Activated naive CD8-positive, alpha-beta T cell treated with anti-CD3 and anti-CD28 coated beads, Interleukin-2, amount 10 ng/mL, durations not matched to agents 7 days and 5 days (primary cell): Measurements from ENCODE around the gene MOGAT1. TPM values are rescaled to one million over a fixed set of nuclear protein-coding genes. Genes with fewer than 3 reads are reported as not detected.
A peak's percentile ranks its signal among the peaks of the same experiment; 100 is the strongest.
"Not testable (repeated sequence)": the region's sequence is repeated elsewhere in the genome, so short reads cannot be mapped to it uniquely, and the experiment has no call there.

ENCODE experiments used
- ATAC-seq: fragments of 150-1000 bp; cut with Tn5 transposase; one replicate; pipeline ENCODE4 v1.10.0; 2021; ENCODE audit warnings: low read depth, moderate library complexity
- POLR2A ChIA-PET: fragments of 350-600 bp; sonication (Branson Sonifier 250); formaldehyde crosslinking; loops from one replicate; lab custom pipeline; 2021; ENCODE audit warnings: antibody characterized with exemption; lab: Charles Lee
- DNase-seq: peaks from one replicate; pipeline ENCODE4 v3.0.0; 2021
- H3K27ac Mint-ChIP-seq: one replicate; pipeline ENCODE4 v1.8.0; 2022; ENCODE audit warnings: mild to moderate bottlenecking, mixed read lengths
- H3K27me3 Mint-ChIP-seq: one replicate; pipeline ENCODE4 v1.8.0; 2022; ENCODE audit warnings: mild to moderate bottlenecking, moderate library complexity, mixed read lengths
- H3K36me3 Mint-ChIP-seq: one replicate; pipeline ENCODE4 v1.8.0; 2021; ENCODE audit warnings: mild to moderate bottlenecking, mixed read lengths
- H3K4me1 Mint-ChIP-seq: one replicate; pipeline ENCODE4 v1.8.0; 2021; ENCODE audit warnings: mixed read lengths
- H3K4me3 Mint-ChIP-seq: one replicate; pipeline ENCODE4 v1.8.0; 2022; ENCODE audit warnings: mild to moderate bottlenecking, moderate library complexity, mixed read lengths
- H3K9me3 Mint-ChIP-seq: one replicate; pipeline ENCODE4 v1.8.0; 2021; ENCODE audit warnings: mixed read lengths
- total RNA-seq, 2 experiments: library from RNA; stranded (reverse); gene quantifications; one replicate each; pipeline ENCODE4 v1.2.3, GENCODE V29; 2021

Gene MOGAT1
- total RNA-seq, 2 experiments from 2014 or later: not detected

DNA sequence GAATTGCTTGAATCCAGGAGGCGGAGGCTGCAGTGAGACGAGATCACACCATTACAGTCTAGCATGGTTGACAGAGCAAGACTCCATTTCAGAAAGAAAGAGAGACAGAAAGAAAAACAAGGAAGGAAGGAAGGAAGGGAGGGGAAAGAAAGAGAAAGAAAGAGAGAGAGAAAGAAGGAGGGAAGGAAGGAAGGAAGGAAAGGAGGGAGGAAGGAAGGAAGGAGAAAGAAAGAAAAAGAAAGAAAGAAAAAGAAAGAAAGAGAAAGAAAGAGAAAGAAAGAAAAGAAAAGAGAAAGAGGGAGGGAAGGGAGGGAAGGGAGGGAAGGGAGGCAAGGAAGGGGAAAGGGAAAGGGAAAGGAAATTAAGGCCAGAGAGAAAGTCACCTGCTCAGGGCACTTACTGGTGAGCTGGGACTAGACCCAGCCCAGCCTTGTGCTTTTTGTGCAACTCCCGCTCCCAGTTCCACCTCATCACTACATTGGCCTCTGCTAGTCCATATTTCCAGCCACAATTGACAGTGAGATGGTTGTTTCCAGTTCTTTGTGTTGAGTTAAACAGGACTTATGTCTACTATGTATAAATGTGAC lies 35.7 kb downstream of the MOGAT1 start:
- Mint-ChIP-seq H3K4me3 (no peak overlapping the region), H3K27ac (peak overlapping the region; percentile 45), H3K36me3 (no peaks in the 10 kb centered on the region), H3K4me1 (peaks cover 20% of the 10 kb centered on the region), H3K9me3 (no peaks in the 10 kb centered on the region), H3K27me3 (peaks cover 45% of the 10 kb centered on the region)
- DNase-seq: no peak
- POLR2A ChIA-PET: interaction anchor here (1.0 to 1.4 kb wide), 3 partner anchors 45 to 154 kb away, joined by 3 to 5 read pairs (median 4); no protein-coding TSS in a partner anchor
- ATAC-seq: peak; percentile 18

DNA sequence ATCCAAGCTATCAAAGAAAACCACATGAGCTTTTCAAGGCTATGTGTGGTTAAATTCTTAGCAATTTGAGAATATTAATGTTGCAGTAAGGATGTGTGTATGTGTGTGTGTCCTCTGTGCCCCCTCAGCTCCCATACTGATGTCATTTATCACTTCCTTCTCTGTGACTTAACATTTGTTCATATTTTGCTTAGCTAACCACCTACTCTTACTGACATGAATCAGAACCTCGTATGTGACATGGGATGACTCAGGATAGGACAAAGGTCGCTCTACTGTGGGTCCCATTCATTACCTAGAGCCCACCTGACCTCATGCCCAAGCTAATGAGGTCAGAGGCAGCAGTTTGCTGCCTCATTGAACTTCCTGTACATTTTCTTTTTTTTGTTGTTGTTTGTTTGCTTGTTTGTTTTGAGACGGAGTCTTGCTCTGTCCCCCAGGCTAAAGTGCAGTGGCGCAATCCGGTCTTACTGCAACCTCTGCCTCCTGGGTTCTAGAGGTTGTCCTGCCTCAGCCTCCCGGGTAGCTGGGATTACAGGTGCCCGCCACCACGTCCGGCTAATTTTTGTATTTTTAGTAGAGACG lies 36.3 kb downstream of the MOGAT1 start:
- Mint-ChIP-seq H3K27me3 (peaks cover 50% of the 10 kb centered on the region), H3K4me1 (peaks cover 19% of the 10 kb centered on the region), H3K4me3 (no peak overlapping the region), H3K36me3 (no peaks in the 10 kb centered on the region), H3K9me3 (no peaks in the 10 kb centered on the region), H3K27ac (peak overlapping the region; percentile 30)
- ATAC-seq (peak; percentile 59), DNase-seq (no peak)
- POLR2A ChIA-PET: interaction anchor here (1.0 to 1.4 kb wide), 3 partner anchors 45 to 154 kb away, joined by 3 to 5 read pairs (median 4); no protein-coding TSS in a partner anchor

DNA sequence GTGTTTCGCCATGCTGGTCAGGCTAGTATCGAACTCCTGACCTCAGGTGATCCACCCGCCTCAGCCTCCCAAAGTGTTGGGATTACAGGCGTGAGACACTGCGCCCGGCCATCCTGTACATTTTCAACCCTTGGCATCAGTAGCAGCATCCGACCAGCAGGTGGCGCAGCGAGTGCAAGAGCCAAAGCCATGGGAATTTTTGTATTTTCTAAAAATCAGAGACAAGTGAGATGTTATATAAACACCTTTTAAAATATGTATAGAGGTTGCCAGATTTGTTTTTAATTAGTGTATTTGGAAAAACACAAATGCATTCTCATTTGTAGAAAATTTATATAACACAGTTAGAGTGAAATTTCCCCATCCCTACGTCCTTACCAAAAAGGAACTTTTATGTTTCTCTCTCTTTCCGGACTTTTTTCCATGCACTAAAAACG lies 36.8 kb downstream of the MOGAT1 start:
- no peaks in the 10 kb centered on the region for H3K36me3 Mint-ChIP-seq

DNA sequence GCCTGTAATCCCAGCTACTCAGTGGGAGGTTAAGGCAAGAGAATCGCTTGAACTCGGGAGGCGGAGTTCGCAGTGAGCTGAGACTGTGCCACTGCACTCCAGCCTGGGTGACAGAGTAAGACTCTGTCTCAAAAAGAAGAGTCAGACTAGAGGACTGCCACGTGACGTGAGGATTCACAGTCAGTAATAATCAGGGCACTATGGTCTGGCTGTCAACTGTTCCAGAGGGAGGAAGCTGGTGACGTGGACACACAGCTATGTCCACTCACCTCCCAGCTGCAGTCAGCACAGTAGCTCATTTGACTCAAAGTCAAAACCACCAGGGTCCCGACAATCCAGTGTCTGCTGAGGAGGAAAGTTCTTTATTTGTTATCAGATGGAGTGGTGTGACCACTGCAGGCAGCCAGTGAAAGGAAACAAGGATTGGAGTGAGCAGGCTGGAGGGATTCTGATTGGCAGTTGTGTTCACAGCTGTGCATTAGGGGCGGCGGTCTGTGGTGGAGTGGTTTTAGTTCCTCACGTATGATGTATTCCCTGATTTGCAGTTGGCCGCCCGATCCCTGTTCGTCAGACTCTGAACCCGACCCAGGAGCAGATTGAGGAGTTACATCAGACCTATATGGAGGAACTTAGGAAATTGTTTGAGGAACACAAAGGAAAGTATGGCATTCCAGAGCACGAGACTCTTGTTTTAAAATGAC lies 37.9 kb downstream of the MOGAT1 start:
- H3K27ac Mint-ChIP-seq: no peak overlapping the region
- POLR2A ChIA-PET: no interaction called here
- no peaks in the 10 kb centered on the region for H3K9me3 Mint-ChIP-seq
- no peak overlapping the region for H3K4me3 Mint-ChIP-seq
- DNase-seq (no peak), ATAC-seq (peak; percentile 20)
- H3K4me1 Mint-ChIP-seq: peaks cover 18% of the 10 kb centered on the region
- no peaks in the 10 kb centered on the region for H3K36me3 Mint-ChIP-seq
- peaks cover 45% of the 10 kb centered on the region for H3K27me3 Mint-ChIP-seq

More for the DNA sequence above, 36.8 kb downstream of the MOGAT1 start:
- no peak overlapping the region for H3K27ac Mint-ChIP-seq
- H3K27me3 Mint-ChIP-seq: peaks cover 45% of the 10 kb centered on the region
- H3K4me1 Mint-ChIP-seq: peaks cover 18% of the 10 kb centered on the region
- ATAC-seq (peak; percentile 54), DNase-seq (peak; percentile 83)
- H3K9me3 Mint-ChIP-seq: no peaks in the 10 kb centered on the region
- POLR2A ChIA-PET: interaction anchor here (1.1 kb wide), 1 partner anchor 44 kb away, joined by 3 read pairs; no protein-coding TSS in a partner anchor
- no peak overlapping the region for H3K4me3 Mint-ChIP-seq

DNA sequence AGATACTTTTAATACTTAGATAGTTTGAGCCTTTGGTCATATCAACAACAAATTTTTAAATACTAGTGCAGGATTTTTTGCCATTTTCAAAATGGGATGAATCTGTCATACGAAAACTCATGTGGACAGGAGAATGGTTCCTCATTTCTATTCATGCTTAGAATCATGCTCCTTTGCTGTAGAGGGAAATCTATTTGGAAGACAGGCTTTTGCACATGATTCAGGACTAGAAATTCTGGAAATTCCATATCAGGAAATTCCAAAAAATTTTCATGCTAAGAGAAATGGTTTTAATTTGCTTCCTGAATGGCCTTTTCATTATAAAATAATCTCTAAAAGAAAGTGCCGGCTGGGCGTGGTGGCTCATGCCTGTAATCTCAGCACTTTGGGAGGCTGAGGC lies 39.3 kb downstream of the MOGAT1 start:
- Mint-ChIP-seq H3K36me3 (no peaks in the 10 kb centered on the region), H3K27me3 (peaks cover 43% of the 10 kb centered on the region), H3K9me3 (no peaks in the 10 kb centered on the region), H3K27ac (no peak overlapping the region), H3K4me3 (no peak overlapping the region), H3K4me1 (peaks cover 18% of the 10 kb centered on the region)
- POLR2A ChIA-PET: no interaction called here
- ATAC-seq (no peak), DNase-seq (no peak)

DNA sequence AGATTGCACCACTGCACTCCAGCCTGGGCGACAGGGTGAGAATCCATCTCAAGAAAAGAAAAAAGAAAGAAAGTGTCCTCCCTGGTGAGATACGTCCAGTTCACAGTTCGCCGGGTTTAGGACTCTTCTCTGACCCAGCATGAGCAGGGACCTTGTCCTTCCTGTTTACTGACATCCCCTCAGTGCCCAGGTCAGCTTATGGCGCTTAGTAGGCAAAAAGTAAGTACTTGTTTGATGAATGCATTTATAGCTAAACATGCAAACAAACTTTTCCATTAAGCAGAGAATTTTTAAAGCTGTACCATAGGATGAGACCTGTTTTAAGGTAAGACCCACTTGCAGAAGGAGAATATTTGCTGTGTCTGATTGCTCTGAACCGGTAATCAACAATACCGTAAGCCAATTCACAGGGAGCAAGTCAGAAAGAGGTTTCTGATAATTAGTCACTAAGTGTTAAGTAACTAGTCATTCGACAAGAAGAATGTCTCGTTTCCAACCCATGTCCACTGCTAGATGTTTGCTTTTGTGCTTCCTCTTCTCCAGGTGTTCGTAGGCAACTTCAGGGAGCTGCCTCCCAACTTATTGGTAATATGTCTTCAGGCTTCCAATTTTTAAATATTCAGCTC lies 40.0 kb downstream of the MOGAT1 start:
- DNase-seq: no peak
- Mint-ChIP-seq H3K4me1 (peaks cover 18% of the 10 kb centered on the region), H3K27me3 (peaks cover 48% of the 10 kb centered on the region), H3K4me3 (no peak overlapping the region), H3K9me3 (no peaks in the 10 kb centered on the region), H3K27ac (no peak overlapping the region), H3K36me3 (no peaks in the 10 kb centered on the region)
- no peak for ATAC-seq
- POLR2A ChIA-PET: no interaction called here

DNA sequence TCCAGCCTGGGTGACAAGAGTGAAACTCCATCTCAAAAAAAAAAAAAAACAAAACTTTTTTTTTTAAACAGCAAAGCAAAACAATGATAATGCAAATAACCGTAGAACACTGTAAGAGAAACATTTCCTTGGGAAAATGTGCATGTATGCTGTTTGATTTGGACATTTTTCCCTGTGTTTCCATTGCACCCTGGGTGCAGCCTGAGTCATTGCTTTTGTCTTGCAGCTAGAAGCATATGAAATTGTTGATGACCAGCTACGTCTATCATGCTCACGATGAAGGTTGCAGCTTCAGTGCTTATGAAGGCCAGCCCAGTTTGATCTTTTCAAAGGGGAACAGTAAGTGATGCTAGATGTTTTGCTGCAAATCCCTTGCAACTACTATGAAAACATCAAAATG lies 41.5 kb downstream of the MOGAT1 start:
- peaks cover 42% of the 10 kb centered on the region for H3K27me3 Mint-ChIP-seq
- no peak overlapping the region for H3K4me3 Mint-ChIP-seq
- no peaks in the 10 kb centered on the region for H3K9me3 Mint-ChIP-seq
- no peak overlapping the region for H3K27ac Mint-ChIP-seq
- peaks cover 8% of the 10 kb centered on the region for H3K4me1 Mint-ChIP-seq
- ATAC-seq (no peak), DNase-seq (no peak)
- POLR2A ChIA-PET: no interaction called here
- H3K36me3 Mint-ChIP-seq: no peaks in the 10 kb centered on the region

DNA sequence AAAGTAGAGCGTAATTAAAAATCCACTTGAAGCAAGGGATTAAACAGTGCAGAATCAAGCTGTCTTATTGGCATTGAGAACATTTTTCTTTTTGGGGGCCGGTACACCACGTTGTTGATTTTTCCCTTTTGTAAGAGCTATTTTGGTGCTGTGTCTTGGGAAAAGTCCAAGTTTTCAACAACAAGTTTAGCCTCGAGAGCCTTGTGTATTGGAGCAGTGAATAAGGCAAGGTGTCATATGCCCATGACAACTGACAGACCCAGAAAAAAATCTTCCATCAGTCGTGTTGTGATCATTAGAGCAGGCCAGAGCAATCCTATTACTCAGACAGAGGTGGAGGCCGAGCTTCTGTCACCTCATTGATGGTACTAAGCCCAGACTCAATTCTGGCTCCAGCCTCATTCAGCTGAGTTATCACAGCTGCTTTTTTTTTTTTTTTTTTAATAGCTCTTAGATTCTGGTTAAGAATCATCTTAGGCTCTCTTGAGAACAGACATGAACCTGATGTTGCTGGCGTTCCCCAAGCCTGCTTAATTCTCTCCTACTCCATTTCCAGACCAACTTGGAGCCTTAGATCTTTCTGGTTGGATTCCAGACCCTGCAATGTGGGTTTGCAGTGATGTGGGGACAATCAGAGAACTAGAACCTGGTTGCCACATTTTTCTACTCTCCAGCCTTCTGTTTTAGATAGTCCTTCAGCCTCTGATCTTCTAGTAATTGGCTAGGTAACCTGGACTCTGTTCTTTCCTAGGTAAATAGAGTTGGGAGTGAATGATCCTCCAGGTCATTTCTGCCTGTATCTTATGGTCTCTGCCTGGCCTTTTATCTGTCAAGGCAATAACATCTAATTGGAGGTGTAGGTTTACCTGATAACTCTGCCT lies 43.1 kb downstream of the MOGAT1 start:
- Mint-ChIP-seq H3K36me3 (no peaks in the 10 kb centered on the region), H3K4me1 (peaks cover under 1% of the 10 kb centered on the region), H3K4me3 (no peak overlapping the region), H3K27ac (no peak overlapping the region), H3K27me3 (peaks cover 32% of the 10 kb centered on the region), H3K9me3 (no peaks in the 10 kb centered on the region)
- POLR2A ChIA-PET: interaction anchor here (0.6 kb wide), 1 partner anchor 155 kb away, joined by 3 read pairs; no protein-coding TSS in a partner anchor
- ATAC-seq: no peak
- DNase-seq: no peak

DNA sequence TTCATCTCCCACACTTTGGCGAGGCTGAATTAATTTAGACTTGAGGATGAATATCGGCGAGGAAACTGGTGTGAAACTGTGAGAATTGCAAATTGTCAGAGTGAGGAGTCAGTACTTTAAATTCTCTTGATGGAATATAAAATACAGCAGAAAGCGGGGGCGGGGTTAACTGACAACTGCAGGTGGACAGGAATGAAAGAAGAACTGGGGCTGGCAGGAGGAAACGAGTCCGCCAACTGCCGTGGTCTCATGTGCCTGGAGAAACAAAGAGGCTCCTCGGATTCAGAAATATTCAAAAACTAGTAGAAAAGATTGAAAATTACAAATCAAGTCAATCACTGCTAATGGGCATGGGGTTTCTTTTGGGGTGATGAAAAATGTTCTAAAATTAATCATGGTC lies 44.3 kb downstream of the MOGAT1 start:
- Mint-ChIP-seq H3K4me3 (no peak overlapping the region), H3K27ac (no peak overlapping the region), H3K27me3 (peaks cover 26% of the 10 kb centered on the region), H3K4me1 (no peaks in the 10 kb centered on the region), H3K9me3 (no peaks in the 10 kb centered on the region), H3K36me3 (no peaks in the 10 kb centered on the region)
- no peak for ATAC-seq
- DNase-seq: no peak
- POLR2A ChIA-PET: no interaction called here

DNA sequence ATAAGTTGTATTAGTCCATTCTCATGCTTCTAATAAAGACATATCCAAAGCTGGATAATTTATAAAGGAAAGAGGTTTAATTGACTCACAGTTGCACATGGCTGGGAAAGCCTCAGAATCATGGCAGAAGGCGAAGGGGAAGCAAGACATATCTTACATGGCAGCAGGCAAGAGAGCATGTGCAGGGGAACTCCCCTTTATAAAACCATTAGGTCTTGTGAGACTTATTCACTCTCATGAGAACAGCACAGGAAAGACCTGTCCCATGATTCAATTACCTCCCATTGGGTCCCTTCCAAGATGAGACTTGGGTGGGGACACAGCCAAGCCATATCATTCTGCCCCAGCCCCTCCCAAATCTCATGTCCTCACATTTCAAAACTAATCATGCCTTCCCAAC lies 48.3 kb downstream of the MOGAT1 start:
- H3K27me3 Mint-ChIP-seq: peaks cover 12% of the 10 kb centered on the region
- not testable (repeated sequence) for H3K4me1 Mint-ChIP-seq

DNA sequence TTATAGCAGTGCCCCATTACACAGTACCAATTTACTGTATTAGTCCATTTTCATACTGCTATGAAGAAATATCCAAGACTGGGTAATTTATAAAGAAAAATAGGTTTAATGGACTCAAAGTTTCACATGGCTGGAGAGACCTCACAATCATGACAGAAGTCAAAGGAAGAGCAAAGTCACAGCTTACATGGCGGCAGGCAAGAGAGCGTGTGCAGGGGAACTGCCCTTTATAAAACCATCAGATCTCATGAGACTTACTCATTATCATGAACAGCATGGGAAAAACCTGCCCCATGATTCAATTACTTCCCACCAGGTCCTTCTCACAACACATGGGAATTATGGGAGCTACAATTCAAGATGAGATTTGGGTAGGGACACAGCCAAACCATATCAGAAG lies 50.1 kb downstream of the MOGAT1 start:
- H3K4me1 Mint-ChIP-seq, H3K4me3 Mint-ChIP-seq, POLR2A ChIA-PET, H3K9me3 Mint-ChIP-seq, H3K27ac Mint-ChIP-seq, H3K36me3 Mint-ChIP-seq, DNase-seq, ATAC-seq, H3K27me3 Mint-ChIP-seq: not testable (repeated sequence)

More for the DNA sequence above, 48.3 kb downstream of the MOGAT1 start:
- POLR2A ChIA-PET, DNase-seq, H3K27ac Mint-ChIP-seq, ATAC-seq, H3K4me3 Mint-ChIP-seq, H3K36me3 Mint-ChIP-seq, H3K9me3 Mint-ChIP-seq: not testable (repeated sequence)

DNA sequence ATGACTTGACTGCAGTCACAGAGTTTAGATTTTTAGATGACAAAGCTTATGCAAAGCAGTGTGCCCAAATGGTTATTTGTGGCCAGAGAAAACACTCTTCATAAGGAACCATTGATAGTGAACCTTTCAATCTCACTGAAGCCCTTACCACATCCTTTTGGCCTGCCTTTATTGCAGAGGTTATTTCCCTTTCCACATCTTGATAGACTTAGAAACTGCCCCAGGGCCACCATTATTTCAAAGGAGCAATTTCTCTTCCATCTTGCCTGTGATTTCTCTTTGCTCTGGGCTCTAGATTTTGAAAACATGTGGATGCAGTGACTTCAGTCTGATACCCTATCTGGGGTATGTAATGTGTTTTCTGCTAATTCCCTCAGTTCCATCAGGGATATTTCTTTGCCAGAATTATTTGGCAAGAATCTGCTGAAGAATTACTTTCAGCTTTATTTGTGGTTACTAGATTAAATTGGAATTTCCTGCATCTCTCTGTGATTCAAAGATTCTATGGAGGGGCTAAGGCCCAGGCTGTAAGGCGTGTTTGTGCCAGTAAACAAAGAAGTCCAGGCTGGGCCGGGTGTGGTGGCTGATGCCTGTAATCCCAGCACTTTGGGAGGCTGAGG lies 51.0 kb downstream of the MOGAT1 start:
- Mint-ChIP-seq H3K27me3 (peaks cover 2% of the 10 kb centered on the region), H3K4me3 (no peak overlapping the region), H3K36me3 (no peaks in the 10 kb centered on the region), H3K4me1 (peaks cover 3% of the 10 kb centered on the region), H3K27ac (no peak overlapping the region), H3K9me3 (peaks cover 1% of the 10 kb centered on the region)
- no peak for DNase-seq
- peak; percentile 33 for ATAC-seq
- POLR2A ChIA-PET: no interaction called here
